Left kidney (tissue), 2 donors: Measurements from ENCODE around the gene ALK. TPM values are rescaled to one million over a fixed set of nuclear protein-coding genes. Genes with fewer than 3 reads are reported as not detected.

Source experiments
- DNase-seq: peaks from one replicate; pipeline ENCODE4 v3.0.0-alpha.2; 2013
- polyA plus RNA-seq: library from polyadenylated mRNA; unstranded; fragments of 120-200 nt; gene quantifications from one replicate; pipeline ENCODE4 v1.2.1, GENCODE V29; 2013; ENCODE audit not compliant: insufficient read length

Gene ALK
- polyA plus RNA-seq, 1 donor: 0.55 TPM

DNA sequence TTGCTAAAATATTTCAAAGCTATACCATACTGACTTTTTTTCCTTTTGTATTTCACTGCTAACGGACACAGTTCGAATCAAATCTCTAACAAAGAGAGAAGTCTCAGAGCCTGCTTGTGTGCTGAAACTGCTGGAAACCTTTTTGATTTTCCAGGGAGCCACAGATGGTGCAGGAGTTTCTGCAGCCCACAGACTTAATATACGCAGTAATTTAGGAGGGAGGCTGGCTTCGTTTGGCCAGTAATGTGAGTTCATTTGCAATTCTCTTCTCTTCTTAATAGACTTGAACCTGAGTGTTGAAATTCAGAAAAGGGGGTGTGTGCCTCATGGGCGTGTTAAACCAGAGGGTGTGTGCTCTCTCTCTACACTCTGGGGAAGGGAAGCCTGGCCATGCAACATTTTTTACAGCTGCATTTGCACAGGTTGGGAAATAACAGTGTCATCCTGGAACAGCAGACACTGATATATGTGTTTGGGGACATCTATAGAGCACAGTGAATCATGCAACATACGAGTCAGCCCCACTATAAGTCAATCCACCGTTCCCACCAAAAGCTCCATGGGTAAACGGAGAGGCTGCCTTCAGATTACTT is 473.2 kb downstream of the ALK start:
- no peak for DNase-seq

DNA sequence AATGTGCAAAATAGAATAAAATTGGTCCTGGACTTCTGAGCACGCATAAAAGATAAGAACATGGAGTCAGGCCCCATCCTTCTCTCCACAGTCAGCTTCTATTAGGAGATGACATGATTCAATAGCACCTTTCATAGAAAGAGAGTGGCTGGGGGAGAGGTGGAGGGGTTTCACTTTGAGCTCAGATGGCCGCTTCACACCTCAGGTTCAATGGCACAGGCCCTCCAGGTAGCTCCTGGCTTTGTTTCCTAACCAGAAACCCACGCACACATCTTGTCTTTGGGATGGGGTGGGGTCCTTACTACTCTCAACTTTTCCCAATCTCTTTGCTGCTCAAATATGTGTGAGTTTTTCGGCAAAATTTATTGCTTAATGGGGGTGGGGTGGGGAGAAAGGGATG is 473.9 kb downstream of the ALK start:
- DNase-seq: no peak

DNA sequence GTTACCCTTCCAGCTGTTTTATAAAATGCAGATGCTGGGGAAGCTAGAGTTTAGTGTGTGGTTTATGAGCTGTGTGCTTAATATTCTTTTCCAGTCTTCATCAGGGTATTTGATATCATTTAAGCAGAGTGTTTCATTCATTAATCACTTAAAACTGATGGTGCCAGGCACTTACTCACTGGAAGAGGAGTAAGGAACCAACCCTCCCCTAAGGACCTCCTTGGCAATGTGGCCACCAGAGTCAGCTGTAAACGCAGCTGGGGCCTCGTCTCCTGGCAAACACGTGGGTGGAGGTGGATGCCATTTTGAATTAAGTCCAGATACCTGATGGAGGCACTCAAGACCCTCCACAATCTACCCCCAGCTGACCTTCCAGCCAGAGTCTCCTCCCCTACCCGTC is 474.5 kb downstream of the ALK start:
- peak; percentile 13 for DNase-seq

DNA sequence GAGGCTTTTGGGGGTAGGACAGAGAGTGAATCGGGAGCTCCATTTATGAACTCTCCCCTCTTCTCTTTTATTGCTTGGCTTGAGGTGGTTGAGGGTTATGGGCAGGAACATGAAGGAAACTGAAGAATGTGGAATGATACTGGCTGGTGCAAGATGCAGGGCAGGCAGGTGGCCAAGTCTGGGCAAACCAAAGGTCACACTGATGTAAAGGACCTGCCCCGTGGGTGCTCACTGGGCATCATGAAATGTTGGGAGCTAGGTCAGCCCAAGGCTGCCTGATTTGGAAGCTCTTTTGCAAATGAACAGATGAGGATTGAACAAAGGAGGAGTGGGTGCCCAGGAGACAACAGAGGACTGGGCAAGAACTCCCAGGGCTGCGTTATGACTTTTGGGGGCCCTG is 477.2 kb downstream of the ALK start:
- DNase-seq: no peak

DNA sequence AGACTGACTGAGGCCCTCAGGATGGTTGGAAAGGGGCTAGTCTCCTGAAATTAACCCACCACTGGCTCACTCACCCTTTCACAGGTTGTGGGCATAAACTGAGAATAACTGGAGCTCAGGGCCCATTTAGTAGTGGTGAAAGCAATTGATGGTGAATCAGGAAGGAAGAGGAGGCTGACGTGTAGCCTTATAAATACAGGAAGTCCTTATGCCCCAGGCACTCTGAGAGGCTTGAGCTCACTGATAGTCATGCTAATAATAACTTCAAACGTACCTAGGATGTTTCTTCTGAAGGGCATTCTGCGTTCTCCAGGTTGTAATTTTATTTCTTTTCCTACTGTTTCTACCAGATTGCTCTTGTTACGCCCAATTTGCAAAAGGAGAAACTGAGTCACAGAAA is 477.8 kb downstream of the ALK start:
- DNase-seq: no peak

GRCh38 chr2:29443151-29443550 is 478.2 kb downstream of the ALK start:
- DNase-seq: no peak

DNA sequence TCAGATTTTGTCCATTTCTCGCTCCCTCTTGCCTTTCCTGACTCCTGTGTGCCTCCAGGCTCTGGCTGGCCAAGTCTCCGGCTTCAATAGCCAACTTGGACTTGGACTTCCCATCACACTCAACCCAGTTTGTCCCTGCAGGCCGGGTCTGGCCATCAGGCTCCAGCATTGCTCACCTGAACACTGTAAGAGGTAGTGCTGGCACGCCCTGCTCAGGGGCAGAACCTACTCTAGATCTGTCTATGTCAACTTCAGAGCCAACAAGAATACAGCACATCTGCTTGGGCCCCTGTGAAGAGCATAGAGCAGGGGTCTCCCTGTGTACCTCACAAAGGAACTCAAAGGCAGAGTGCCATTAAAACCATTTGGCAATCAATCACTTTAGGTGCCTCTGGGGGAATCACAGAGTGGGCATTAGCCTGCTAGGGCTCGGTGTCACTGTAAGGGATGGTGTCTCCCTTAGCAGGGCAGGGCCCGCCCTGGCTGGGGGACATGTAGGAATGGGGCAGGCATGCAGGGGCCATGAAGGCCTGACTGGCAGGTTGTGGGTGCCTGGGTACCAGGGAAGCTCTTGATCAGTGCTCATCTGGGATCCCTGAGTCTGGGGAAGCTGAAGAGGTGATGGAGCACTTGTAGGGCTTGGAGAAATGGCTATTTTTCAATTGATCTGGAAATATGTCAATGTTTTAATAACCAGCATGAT is 480.3 kb downstream of the ALK start:
- no peak for DNase-seq

GRCh38 chr2:29433920-29434319 is 487.5 kb downstream of the ALK start:
- no peak for DNase-seq

DNA sequence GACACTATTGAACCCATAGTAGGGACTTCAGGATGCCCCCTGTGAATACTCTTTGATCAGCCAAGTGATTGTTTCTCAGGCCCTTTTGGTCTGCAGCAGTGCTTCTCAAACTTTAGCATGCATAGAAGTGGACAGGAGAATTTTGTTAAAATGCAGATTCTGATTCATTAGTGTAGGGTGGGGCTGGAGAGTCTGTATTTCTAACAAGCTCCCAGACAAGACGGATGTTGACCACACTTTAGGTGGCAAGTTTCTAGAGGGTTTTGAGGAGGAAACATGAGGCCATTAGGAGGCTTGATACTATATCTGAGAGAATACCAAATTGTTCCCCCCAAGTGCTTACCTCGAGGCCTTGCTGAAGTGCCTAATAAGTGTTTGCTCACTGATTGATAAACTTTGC is 488.3 kb downstream of the ALK start:
- no peak for DNase-seq

GRCh38 chr2:29431485-29431884 is 489.9 kb downstream of the ALK start:
- no peak for DNase-seq

GRCh38 chr2:29430382-29431112 is 490.8 kb downstream of the ALK start:
- DNase-seq: no peak

DNA sequence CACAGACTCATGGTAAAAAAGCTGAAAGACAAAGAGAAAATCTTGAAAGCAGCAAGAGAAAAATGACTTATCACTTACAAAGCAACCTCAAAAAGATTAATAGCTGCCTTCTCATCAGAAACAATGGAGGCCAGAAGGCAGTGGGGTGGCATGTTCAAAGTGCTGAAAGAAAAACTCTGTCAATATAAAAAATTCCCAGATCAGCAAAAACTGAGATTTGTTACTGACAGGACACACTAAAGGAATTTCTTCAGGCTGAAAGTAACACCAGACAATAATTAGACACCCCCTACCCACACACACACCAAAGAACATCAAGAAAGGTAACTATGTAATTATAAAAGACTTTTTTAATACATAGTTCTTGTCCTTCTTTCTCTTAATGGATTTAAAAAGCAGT is 495.0 kb downstream of the ALK start:
- no peak for DNase-seq

DNA sequence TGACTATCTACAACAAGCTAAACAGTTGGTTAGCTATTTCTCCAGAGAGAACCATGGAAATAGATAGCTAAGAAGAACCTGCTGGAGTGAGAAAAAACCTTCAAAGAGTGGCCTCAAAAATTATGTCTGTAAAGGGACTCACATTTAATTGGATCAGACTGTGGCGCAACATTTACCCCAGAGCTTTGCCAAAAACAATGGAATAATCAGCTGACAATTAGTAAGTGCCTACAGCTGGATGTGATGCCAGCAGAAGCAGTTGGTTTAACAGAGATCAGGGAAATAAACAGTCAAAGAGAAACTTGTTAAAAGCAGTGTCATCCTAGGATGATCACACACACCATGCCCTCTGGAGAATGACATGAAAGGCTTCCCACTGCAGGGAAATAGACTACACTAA is 495.5 kb downstream of the ALK start:
- no peak for DNase-seq

- no peak for DNase-seq
Measured at GRCh38 chr2:29423061-29423666, 498.2 kb downstream of the ALK start.

DNA sequence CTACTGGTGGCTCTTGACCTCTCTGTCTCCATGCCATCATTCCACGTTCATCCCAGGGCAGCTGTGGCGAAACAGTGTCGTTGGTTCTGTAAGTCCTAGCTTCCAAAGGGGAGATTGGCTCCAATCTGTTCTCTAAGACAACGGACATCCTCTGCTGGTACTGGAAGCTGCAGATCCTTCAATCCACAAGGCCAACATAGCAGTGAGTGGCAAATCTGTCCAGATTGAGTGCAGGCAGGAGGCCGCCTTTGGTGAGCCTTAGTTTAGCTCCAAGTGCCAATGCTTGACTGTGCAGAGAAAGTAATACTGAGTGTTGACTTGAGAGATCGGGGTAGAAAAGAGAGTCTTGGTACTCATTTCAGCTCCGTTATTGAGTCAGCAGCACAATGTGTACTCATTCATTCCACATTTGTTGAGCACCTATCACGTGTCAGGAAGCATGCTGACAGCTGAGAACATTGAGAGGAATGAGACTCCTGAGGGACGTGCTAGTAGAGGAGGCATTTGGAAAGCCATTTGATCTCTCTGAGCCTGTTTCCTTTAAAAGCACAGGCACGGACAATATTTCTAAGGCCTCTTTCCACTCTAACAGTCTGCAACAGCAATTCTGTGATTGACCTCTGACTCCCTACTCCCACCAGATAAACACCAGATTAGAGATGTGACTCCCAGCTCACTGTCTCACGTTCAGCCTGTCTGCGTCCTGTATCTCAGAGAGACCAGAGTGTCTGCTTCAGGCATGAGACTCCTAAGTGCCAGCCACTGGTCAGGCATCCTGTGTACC is 500.2 kb downstream of the ALK start:
- no peak for DNase-seq

DNA sequence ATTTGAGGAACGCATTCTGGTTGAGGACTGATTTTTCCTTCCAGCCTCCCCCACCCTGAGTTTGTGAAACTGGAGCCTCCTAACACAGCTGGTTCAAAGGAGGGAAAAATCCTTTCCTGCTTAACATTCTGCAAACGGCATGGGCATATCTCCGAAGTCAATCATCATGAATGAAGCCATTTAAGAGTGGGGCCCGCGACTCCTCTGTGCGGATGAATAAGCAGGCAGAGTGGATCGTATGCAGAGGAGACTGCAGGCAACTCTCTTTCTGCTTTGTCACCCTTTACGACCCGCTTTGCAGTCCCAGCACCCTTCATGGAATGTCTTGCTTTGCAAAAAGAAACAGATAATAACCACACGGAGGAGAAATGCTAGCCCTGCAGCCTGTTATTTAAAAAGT is 500.9 kb downstream of the ALK start:
- DNase-seq: no peak

- no peak for DNase-seq
Measured at GRCh38 chr2:29417630-29418029, 503.8 kb downstream of the ALK start.

- DNase-seq: no peak
Measured at GRCh38 chr2:29412197-29412925, 509.0 kb downstream of the ALK start.

DNA sequence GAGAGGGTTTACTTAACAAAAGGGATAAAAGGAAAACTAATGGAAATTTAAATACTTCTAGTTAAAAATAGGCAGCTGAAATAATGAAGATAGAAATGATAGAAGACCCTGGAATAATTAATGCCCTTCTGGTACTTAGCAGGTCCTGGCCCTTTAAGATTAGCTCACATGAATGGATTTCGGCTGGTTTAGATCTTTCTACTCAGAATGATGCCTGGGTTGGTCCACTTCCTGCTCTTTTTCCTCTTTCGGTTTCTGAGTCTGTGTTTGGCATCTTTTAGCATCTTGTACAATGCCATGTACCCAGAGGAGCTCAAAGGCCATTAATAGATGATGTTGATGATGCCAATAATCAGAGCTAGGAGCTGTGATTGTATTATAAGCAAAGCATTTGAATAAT is 515.7 kb downstream of the ALK start:
- no peak for DNase-seq

DNA sequence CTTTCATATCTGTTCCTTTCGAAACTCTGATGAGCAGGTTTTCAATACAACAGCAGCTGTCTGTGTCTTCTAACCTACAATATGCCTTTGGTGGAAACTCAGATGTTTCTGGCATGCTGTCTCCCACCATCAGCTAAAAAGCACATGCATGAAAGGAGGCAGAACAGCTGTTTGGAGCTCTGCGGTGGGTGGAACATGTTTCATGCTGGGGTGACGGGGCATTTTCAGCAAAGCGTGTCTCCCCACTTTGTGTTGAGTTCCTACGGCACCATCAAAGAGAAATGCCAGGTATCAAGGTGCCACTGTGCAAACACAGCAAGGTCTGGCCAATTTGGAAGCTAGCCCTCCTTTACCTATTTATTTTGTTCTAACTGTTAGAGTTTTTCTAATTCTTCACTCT is 516.1 kb downstream of the ALK start:
- DNase-seq: no peak

GRCh38 chr2:29401994-29402393 is 519.4 kb downstream of the ALK start:
- peak; percentile 55 for DNase-seq
